Fibroblast of skin of abdomen (primary cell): ENCODE data around the gene MAP2.
A peak's percentile ranks its signal among the peaks of the same experiment; 100 is the strongest.

Experiments used
- DNase-seq: peaks from one replicate; pipeline ENCODE4 v3.0.0-alpha.2; 2013

Gene MAP2

GRCh38 chr2:209741953-209742352 is 318.1 kb downstream of the MAP2 start:
- DNase-seq: no peak

DNA sequence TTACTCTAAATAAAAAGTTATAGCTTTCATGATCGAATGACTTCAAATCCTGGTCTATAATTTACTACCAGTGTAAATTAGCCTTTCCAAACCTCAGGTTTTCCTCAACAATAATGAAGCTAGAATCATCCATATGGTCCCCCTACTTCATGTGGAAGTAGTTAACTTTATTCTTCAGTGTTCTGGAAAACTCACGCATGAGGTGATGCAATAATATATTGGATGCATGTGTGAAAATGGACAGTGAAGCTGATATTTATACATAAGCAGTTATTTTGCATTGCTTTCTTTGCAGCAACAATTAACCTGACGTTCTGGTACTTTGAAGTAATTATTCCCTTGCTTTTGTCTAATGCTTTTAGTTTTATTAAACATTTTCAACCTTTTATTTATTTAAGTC is 329.2 kb downstream of the MAP2 start:
- no peak for DNase-seq

DNA sequence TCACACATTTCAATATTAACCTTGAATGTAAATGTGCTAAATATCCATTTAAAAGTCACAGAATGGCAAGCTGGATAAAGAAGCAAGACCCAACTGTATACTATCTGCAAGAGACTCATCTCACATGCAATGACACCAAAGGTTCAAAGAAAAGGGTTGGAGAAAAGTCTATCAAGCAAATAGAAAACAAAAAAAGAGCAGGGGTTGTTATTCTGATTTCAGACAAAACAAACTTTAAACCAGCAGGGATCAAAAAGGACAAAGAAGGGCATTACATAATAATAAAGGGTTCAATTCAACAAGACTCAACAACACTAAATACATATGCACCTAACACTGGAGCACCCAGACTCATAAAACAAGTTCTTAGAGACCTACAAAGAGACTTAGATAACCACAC is 333.3 kb downstream of the MAP2 start:
- no peak for DNase-seq

DNA sequence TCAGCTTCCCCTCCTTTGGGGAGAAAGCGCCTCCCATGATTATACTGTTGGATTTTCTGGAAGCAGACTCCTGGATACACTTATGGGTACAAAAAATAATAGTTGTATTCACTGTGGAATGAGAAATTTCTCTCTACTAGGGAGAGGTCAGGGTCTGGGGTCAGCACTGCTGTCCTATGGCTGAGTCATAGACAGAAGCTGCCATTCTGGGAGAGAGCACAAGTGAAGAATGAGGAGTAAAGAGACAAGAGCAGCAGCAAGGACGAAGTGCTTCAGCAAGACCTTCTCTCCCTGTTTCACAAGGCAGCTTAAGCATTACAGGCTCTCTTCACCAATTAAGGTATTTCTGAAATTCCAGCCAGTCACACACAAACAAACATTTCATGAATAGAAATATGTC is 337.7 kb downstream of the MAP2 start:
- no peak for DNase-seq

DNA sequence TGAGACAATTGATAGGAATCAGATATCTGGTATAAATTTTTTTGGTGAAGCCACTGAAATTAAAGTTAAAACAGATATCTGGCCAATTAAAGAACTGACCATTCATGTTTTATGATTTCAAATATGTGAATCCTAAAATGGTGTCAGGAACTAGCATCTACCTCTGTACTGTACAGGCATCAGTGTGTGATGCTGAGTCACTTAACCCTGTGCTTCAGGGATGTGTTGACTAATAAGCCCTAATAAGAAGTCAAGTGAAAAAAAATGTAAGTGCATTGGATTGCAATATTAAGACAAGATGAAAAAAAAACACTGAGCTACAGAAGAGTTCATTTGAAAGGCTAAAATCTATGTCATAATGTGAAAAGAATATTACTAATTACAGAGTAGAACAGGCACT is 338.7 kb downstream of the MAP2 start:
- no peak for DNase-seq

DNA sequence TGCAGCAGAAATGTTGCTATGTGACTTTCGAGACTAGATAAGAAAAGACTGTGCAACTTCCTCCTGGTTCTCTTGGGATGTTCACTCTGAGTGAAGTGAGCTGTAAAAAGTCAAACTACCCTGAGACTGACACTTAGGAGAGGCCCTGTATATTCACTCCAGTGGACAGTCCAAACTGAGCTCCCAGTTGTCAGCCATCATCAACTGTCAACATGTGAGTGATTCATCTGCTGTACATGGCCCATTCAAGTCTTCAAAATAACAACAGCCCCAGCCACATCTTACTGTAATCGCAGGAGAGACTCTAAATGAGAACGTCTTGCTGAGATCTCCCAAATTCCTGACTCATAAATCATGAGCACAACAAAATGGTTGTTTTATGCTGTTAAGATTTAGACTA is 339.3 kb downstream of the MAP2 start:
- no peak for DNase-seq

- DNase-seq: no peak
Observed at GRCh38 chr2:209766613-209767012, 342.8 kb downstream of the MAP2 start.

DNA sequence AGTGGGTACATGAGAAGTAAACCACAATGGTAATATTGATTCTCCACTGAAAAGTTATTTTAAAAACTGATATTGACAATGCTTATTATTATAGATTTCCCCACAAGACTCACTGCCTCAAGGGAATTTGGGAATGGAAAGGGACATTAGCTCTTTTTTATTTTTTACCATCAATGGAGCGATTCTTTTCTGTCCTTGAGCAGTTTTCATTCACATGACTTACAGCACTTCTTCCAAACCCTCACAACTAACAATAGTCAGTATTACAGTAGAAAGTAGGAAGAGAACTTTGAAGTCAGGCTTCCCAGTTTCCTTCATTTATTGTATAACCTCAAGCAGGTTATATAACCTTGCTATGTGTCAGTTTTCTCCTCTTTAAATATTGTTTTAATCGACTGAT is 343.5 kb downstream of the MAP2 start:
- DNase-seq: no peak

GRCh38 chr2:209768557-209768956 is 344.7 kb downstream of the MAP2 start:
- DNase-seq: no peak

- peak; percentile 56 for DNase-seq
Observed at GRCh38 chr2:209771474-209772289, 347.8 kb downstream of the MAP2 start, which contains the start of gene UNC80. Gene UNC80, plus strand, starts transcription at chr2:209771832. Its CDS starts 241 bp downstream, at chr2:209772073.

DNA sequence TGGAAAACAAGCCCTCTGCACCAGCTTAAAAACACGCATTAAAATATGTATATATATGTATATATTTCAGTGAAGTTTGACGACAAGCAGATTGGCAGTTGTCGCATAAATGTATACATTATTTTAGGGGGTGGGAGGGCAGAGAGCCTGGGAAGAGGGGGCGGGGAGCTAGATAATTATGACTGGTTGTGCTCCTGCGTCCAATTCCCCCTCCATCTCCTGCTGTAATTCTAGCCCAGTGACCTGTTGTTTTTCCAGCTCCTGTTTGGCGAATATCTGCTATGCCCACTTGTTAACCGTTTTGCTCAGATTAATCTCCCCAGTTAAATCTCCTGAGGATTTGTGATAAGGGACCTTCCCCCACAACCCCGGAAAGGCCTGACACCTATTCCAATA is 348.4 kb downstream of the MAP2 start:
- no peak for DNase-seq

- no peak for DNase-seq
Observed at GRCh38 chr2:209773377-209773776, 349.5 kb downstream of the MAP2 start.
